ENCODE measurements around the gene CST11. TPM values are rescaled to one million over a fixed set of nuclear protein-coding genes. Genes with fewer than 3 reads are reported as not detected.

CST11 gene
- total RNA-seq, 4 donors from 2014 or later, result not detected

DNA sequence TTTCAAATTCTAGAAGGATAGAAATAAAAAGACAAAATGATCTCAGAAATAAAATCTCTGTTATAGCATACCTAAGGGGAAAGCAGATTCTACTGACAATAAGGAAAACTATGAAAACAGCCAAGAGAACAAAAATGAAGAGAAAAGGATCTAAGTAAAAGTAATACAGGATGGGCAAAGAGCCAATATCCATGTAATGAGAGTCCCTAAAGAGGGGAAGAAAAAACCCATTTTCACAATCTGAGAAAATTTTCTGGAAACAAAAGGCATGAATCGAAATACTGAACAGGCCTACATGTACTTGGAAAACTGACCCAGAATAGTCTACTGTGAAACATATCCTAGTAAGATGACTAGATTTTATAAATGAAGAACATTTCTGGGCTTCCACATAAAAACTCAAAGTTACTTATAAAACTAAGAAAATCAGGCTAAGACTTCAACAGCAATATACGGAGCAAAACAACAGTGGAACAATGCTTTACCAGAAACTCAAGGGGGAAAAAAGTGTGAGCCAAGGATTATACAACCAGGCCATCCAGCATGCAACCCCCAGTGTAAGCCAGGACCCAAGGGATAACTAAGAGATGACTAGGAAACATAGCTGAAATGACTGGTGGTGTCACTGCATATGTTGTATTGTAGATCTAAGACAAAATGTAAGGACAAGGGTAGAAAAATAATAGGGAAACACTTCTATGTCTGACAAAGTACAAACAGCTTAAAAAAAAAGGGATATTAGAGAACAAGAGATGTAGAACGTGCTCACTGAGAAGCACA, 41.6 kb downstream of the CST11 start:
- no peak for TF ChIP-seq CTCF (IDR thresholded peaks at IDR 0.05)
- no peak for TF ChIP-seq POLR2A (IDR thresholded peaks at IDR 0.05)
- Histone ChIP-seq H3K4me3 (no peak overlapping the region), H3K36me3 (no peaks in the 10 kb centered on the region), H3K9me3 (no peaks in the 10 kb centered on the region), H3K27me3 (no peaks in the 10 kb centered on the region), H3K4me1 (peaks cover 0 to 47% (median 0%) of the 10 kb centered on the region in 3 donors), H3K27ac (no peak overlapping the region)
- no peak for DNase-seq
- WGBS, 2 donors, result 86 to 90% methylated on average over 3 of the region's 3 CpGs
- intact Hi-C loops (cut with DNase I), result no loop called here

DNA sequence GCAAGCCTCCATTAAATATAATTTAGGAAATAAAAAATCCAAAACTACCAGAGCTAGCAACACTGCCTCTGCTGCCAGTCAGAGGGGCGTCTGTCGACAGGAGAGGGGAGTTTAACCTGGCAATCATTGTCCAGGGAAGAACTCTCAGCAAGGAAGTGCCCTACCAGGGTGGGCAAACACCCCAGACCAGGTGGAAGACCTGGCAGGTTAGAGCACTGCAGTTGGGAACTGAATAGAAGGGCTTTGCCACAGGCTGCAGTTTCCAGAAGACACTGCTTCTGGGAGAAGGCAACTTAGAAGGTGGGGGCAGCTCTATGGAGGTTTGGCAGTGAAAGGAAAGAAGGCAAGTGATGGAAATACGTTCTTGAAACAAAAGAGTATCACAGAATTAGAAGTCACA, 42.9 kb downstream of the CST11 start:
- H3K36me3 ChIP-seq, result no peaks in the 10 kb centered on the region
- no peak overlapping the region for H3K4me3 ChIP-seq
- no peaks in the 10 kb centered on the region for H3K27me3 ChIP-seq
- H3K9me3 ChIP-seq, result no peaks in the 10 kb centered on the region
- H3K4me1 ChIP-seq, result peaks cover 0 to 37% (median 0%) of the 10 kb centered on the region in 3 donors
- intact Hi-C loops (cut with DNase I), result no loop called here
- no peak for DNase-seq
- WGBS, 2 donors, result 68 to 86% methylated on average over 2 to 3 of the region's 3 CpGs
- no peak overlapping the region for H3K27ac ChIP-seq
- TF ChIP-seq CTCF (IDR thresholded peaks at IDR 0.05) (no peak), POLR2A (IDR thresholded peaks at IDR 0.05) (no peak)

DNA sequence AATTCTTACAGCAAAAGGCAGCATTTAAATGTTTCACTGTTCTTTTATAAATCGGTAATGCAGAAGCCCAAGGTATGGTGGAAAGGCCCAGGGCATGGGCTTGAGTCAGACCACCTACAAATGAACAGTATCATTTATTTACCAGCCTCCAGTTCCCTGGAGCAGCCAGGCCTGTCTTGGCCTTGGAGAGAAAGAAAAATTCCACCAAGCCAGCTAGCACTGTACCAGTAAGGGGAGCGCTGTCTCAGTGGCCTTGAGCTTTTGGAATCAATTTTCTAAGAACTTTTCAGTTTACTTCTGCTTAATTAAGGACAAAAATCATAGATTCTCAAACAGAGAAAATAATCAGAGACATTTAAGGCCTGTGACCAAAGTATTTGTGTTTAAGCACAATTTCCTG, 43.7 kb downstream of the CST11 start:
- no peak overlapping the region for H3K4me3 ChIP-seq
- H3K4me1 ChIP-seq, result peaks cover 3 to 46% (median 7%) of the 10 kb centered on the region in 3 donors
- H3K36me3 ChIP-seq, result no peaks in the 10 kb centered on the region
- no peaks in the 10 kb centered on the region for H3K27me3 ChIP-seq
- TF ChIP-seq POLR2A (IDR thresholded peaks at IDR 0.05) (no peak), CTCF (IDR thresholded peaks at IDR 0.05) (no peak)
- whole genome bisulfite sequencing, 2 donors, result 93% methylated on average over 2 of the region's 2 CpGs
- H3K27ac ChIP-seq, result no peak overlapping the region
- DNase-seq, result no peak
- no peaks in the 10 kb centered on the region for H3K9me3 ChIP-seq
- intact Hi-C loops (cut with DNase I), result no loop called here

DNA sequence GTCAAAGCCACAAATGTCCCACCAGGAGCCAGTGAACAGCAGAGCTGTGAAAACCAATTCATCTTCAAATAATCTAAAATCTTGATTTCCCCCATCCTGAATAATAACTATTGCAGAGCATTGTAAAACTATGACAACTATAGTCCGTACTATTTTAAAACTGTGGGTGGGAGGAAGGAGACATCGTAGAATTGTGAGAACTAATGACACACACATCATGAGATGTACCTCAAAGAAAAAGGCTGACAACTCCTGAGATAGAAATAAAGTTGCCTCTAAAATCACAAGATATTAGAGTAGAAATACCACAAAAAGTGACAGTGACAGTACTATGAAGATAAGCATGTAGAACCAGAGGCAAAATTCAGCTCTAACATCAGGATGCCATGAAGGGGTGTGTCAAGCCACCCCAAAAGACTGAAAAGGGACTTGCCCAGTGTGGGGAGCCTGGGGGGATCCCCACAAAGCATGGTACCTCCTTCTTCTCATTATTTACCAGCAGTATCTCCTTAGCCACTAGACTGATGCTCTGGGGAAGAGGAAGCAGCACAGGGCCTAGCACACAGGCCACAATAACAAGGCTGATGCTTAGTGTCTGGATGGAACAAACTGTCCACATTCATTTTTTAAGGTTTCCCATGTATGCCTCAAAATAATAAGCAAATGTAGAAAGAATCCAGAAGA, 44.8 kb downstream of the CST11 start:
- no peaks in the 10 kb centered on the region for H3K36me3 ChIP-seq
- no peak overlapping the region for H3K27ac ChIP-seq
- peaks cover 6 to 56% (median 14%) of the 10 kb centered on the region in 3 donors for H3K4me1 ChIP-seq
- no peaks in the 10 kb centered on the region for H3K27me3 ChIP-seq
- intact Hi-C loops (cut with DNase I), result no loop called here
- no peak overlapping the region for H3K4me3 ChIP-seq
- 69 to 87% methylated on average over 2 of the region's 2 CpGs for WGBS, 2 donors
- no peak for DNase-seq
- TF ChIP-seq POLR2A (IDR thresholded peaks at IDR 0.05), result no peak
- no peak for TF ChIP-seq CTCF (IDR thresholded peaks at IDR 0.05)
- no peaks in the 10 kb centered on the region for H3K9me3 ChIP-seq

GRCh38 chr20:23406880-23407279, 45.8 kb downstream of the CST11 start:
- intact Hi-C loops (cut with DNase I), result no loop called here
- no peak for TF ChIP-seq POLR2A (IDR thresholded peaks at IDR 0.05)
- no peak for TF ChIP-seq CTCF (IDR thresholded peaks at IDR 0.05)
- no peak overlapping the region for H3K4me3 ChIP-seq
- WGBS, 2 donors, result 85 to 93% methylated on average over 1 of the region's 1 CpG
- no peak for DNase-seq
- peaks cover 0 to 9% (median 0%) of the 10 kb centered on the region in 3 donors for H3K36me3 ChIP-seq
- peaks cover 6 to 53% (median 14%) of the 10 kb centered on the region in 3 donors for H3K4me1 ChIP-seq
- no peaks in the 10 kb centered on the region for H3K9me3 ChIP-seq
- H3K27me3 ChIP-seq, result no peaks in the 10 kb centered on the region
- no peak overlapping the region for H3K27ac ChIP-seq

Data from esophagus squamous epithelium (tissue), 5 donors.